Testis (tissue), 2 donors: ENCODE measurements around the gene SSBP2.

Experiments used
- POLR2A ChIP-seq: fragments of 450-650 bp; IDR thresholded peaks from one replicate; pipeline ENCODE4 v1.6.1; 2017; ENCODE audit warnings: antibody characterized with exemption, mild to moderate bottlenecking, moderate library complexity
- TF ChIP-seq, protein P1 (sequence below), 3 experiments: fragments of 450-650 bp in 2 of 3; fragments of 200-600 bp in 1 of 3; sonication (generic) in 1 of 3; IDR thresholded peaks; one replicate each; pipeline ENCODE4 v1.5.1; 2016 to 2019; ENCODE audit warnings: antibody characterized with exemption in 3 of 3, mild to moderate bottlenecking in 2 of 3, moderate library complexity in 1 of 3

GRCh38 chr5:81395262-81395661 is 355.6 kb downstream of the SSBP2 start:
- TF ChIP-seq, protein P1, sequence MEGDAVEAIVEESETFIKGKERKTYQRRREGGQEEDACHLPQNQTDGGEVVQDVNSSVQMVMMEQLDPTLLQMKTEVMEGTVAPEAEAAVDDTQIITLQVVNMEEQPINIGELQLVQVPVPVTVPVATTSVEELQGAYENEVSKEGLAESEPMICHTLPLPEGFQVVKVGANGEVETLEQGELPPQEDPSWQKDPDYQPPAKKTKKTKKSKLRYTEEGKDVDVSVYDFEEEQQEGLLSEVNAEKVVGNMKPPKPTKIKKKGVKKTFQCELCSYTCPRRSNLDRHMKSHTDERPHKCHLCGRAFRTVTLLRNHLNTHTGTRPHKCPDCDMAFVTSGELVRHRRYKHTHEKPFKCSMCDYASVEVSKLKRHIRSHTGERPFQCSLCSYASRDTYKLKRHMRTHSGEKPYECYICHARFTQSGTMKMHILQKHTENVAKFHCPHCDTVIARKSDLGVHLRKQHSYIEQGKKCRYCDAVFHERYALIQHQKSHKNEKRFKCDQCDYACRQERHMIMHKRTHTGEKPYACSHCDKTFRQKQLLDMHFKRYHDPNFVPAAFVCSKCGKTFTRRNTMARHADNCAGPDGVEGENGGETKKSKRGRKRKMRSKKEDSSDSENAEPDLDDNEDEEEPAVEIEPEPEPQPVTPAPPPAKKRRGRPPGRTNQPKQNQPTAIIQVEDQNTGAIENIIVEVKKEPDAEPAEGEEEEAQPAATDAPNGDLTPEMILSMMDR (IDR thresholded peaks at IDR 0.05) = no peak
- no peak for TF ChIP-seq POLR2A
